ENCODE data around the gene CD44. TPM values are rescaled to one million over a fixed set of nuclear protein-coding genes. Genes with fewer than 3 reads are reported as not detected.

CD44 gene
- total RNA-seq, 1 donor from 2014 or later: 4.1 TPM

- DNase-seq (ENCODE audit: low spot score in 2 of 2) (no peak), FAIRE-seq (no peak)
These were observed 34.1 kb downstream of the CD44 start for GRCh38 chr11:35173011-35173511.

GRCh38 chr11:35173616-35174566, 34.9 kb downstream of the CD44 start:
- DNase-seq (ENCODE audit: low spot score in 2 of 2) (no peak), FAIRE-seq (no peak)

GRCh38 chr11:35174666-35175065, 35.7 kb downstream of the CD44 start:
- FAIRE-seq (no peak), DNase-seq (ENCODE audit: low spot score in 2 of 2) (no peak)

- DNase-seq (ENCODE audit: low spot score in 2 of 2) (no peak), FAIRE-seq (no peak)
These were observed 38.4 kb downstream of the CD44 start for GRCh38 chr11:35177370-35177769.

- DNase-seq (ENCODE audit: low spot score in 2 of 2) (no peak), FAIRE-seq (no peak)
These were observed 39.3 kb downstream of the CD44 start for GRCh38 chr11:35178067-35178805.

GRCh38 chr11:35178873-35179272, 39.9 kb downstream of the CD44 start:
- DNase-seq (ENCODE audit: low spot score in 2 of 2) (no peak), FAIRE-seq (no peak)

- no peak for DNase-seq (ENCODE audit: low spot score in 2 of 2)
- FAIRE-seq: no peak
These were observed 40.6 kb downstream of the CD44 start for GRCh38 chr11:35179466-35180135.

GRCh38 chr11:35180317-35181233, 41.6 kb downstream of the CD44 start:
- DNase-seq (ENCODE audit: low spot score in 2 of 2): no peak
- FAIRE-seq: no peak

GRCh38 chr11:35182317-35182939, 43.5 kb downstream of the CD44 start:
- no peak for DNase-seq (ENCODE audit: low spot score in 2 of 2)
- FAIRE-seq: no peak

GRCh38 chr11:35183326-35183925, 44.5 kb downstream of the CD44 start:
- FAIRE-seq: no peak
- DNase-seq (ENCODE audit: low spot score in 2 of 2): no peak

GRCh38 chr11:35185696-35186095, 46.7 kb downstream of the CD44 start:
- no peak for DNase-seq (ENCODE audit: low spot score in 2 of 2)
- no peak for FAIRE-seq

GRCh38 chr11:35187996-35188395, 49.0 kb downstream of the CD44 start:
- no peak for FAIRE-seq
- no peak for DNase-seq (ENCODE audit: low spot score in 2 of 2)

- DNase-seq (ENCODE audit: low spot score in 2 of 2): no peak
- no peak for FAIRE-seq
These were observed 51.9 kb downstream of the CD44 start for GRCh38 chr11:35190804-35191348.

- FAIRE-seq (no peak), DNase-seq (ENCODE audit: low spot score in 2 of 2) (no peak)
These were observed 53.4 kb downstream of the CD44 start for GRCh38 chr11:35192347-35192746.

- DNase-seq (ENCODE audit: low spot score in 2 of 2) (no peak), FAIRE-seq (no peak)
These were observed 54.8 kb downstream of the CD44 start for GRCh38 chr11:35193767-35194166.

GRCh38 chr11:35197292-35197691, 58.3 kb downstream of the CD44 start:
- DNase-seq (ENCODE audit: low spot score in 2 of 2): no peak
- FAIRE-seq: no peak

- FAIRE-seq (no peak), DNase-seq (ENCODE audit: low spot score in 2 of 2) (no peak)
These were observed 61.9 kb downstream of the CD44 start for GRCh38 chr11:35200811-35201341.

- FAIRE-seq (no peak), DNase-seq (ENCODE audit: low spot score in 2 of 2) (no peak)
These were observed 65.6 kb downstream of the CD44 start for GRCh38 chr11:35204614-35205013.

Data from frontal cortex (tissue), 4 donors.